D721Med (cell line): ENCODE data around the gene TCERG1L.

Source experiments
- DNase-seq: peaks from one replicate; pipeline ENCODE4 v3.0.0; 2011; ENCODE audit warnings: low spot score; ENCODE audit not compliant: insufficient read length
- FAIRE-seq: peaks from 2 replicates; lab custom pipeline; 2011; peaks lifted over from hg19 to GRCh38; lab: Jason Lieb, UNC
- TF ChIP-seq, protein P1 (sequence below): IDR thresholded peaks from 2 replicates; pipeline ENCODE4 v1.5.1; 2012; ENCODE audit warnings: mild to moderate bottlenecking, control low read depth; ENCODE audit not compliant: insufficient read depth; ENCODE audit errors: missing control alignments

TCERG1L gene

DNA sequence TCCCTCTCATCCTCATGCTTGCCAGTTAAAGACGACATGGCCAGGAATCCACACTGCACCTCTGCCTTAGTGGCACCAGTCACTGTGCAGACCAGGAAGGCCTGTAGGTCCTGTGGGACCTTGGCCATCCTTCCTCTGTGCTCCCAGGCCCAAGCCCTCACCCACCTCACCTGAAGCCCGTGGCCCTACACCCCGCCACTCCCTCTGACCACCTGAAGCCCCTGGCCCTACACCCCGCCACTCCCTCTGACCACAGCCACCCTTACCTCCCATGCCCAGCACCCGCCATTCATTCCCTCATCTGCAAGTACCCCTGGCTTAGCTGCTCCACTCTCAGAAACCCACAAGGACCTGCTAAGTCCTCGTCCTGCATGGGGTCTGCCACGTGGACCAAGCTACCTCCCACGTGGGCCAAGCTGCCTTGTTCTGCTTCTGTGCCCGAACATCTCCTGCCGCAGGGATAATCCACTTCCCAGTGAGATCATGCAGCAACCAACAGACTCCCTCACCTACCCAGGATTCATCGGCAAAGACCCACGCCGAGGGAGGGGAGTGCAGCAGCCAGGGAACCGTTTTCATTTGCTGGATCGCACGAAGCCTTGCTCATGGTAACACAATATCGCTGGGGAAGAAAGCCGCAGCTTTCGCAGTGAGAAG is 151.2 kb downstream of the TCERG1L start:
- no peak for FAIRE-seq
- TF ChIP-seq, protein P1, sequence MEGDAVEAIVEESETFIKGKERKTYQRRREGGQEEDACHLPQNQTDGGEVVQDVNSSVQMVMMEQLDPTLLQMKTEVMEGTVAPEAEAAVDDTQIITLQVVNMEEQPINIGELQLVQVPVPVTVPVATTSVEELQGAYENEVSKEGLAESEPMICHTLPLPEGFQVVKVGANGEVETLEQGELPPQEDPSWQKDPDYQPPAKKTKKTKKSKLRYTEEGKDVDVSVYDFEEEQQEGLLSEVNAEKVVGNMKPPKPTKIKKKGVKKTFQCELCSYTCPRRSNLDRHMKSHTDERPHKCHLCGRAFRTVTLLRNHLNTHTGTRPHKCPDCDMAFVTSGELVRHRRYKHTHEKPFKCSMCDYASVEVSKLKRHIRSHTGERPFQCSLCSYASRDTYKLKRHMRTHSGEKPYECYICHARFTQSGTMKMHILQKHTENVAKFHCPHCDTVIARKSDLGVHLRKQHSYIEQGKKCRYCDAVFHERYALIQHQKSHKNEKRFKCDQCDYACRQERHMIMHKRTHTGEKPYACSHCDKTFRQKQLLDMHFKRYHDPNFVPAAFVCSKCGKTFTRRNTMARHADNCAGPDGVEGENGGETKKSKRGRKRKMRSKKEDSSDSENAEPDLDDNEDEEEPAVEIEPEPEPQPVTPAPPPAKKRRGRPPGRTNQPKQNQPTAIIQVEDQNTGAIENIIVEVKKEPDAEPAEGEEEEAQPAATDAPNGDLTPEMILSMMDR: no peak
- DNase-seq: no peak

DNA sequence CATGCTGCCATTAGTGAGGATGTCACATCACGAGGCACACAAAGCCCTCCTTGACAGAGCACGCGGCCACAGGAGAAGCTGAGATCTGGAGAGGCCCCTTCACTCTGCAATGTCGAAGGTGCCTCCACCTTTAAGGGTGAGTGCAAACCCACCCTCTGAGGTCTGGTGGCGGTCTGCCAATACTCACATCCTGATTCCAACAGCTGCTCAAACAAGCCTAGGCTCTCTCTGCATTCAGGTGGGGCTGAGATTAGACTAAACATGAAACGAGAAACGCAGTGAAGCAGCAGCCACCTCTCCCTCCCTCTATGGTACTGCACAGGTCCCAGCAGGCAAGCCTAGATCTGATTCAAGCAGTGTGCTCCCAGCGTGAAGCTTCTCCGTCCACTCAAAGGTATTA is 151.8 kb downstream of the TCERG1L start:
- no peak for FAIRE-seq
- DNase-seq: no peak
- TF ChIP-seq, protein P1: no peak

DNA sequence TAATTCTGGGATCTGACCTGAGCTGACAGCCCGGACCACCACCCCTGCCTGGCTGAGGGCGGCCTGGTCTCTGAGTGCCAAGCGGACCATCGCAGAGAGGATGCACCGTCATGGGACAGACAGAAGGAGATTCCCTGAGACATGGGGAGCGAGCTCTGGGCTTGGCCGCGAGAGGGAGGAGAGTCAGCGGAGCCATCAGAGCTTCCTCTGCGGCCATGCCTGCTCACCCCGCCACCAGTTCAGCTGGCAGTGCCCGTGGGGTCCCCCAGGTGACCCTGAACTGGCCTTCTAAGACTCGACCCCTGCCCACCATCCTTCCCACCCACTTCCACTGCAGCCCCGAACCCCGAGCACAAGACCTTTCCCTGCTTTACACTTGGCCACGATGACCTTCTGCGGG is 152.8 kb downstream of the TCERG1L start:
- TF ChIP-seq, protein P1: no peak
- no peak for FAIRE-seq
- DNase-seq: no peak

DNA sequence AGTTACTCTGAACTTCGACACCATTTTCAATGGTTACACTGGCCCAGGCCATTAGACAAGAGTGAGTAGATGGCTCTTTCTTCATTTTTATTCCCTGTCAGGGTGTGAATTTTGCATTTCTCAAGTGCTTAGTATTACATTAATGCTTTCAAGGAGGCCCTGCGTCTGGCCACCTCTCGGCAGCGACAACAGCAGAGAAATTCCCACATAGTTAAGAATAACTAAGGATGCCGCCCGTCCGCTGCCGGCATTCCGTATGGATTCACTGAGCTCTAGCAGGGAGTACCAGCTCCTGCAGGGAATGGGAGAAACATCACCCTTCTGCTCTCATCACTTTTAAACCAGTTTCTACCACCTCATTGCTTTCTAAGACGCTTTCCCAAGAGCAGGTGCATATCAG is 153.6 kb downstream of the TCERG1L start:
- FAIRE-seq: no peak

DNA sequence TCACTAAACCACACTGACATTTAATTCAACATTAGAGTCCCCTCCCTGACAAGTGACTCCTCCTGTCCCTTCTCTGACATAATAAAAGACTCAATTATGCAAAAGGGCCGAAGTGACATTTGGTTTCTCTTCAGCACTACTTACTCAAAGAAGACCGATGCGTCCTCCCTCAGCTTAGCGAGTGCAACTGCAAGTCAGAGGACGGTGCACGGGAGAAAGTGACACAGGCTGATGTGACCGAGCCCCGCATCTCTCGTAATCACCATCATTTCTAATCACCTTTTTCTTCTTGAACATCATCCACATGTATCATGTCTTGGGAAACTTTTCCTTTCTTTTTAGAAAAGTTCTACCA is 155.7 kb downstream of the TCERG1L start:
- DNase-seq (no peak), FAIRE-seq (no peak)
- TF ChIP-seq, protein P1: no peak

More for the DNA sequence above, 153.6 kb downstream of the TCERG1L start:
- TF ChIP-seq, protein P1: no peak
- no peak for DNase-seq

DNA sequence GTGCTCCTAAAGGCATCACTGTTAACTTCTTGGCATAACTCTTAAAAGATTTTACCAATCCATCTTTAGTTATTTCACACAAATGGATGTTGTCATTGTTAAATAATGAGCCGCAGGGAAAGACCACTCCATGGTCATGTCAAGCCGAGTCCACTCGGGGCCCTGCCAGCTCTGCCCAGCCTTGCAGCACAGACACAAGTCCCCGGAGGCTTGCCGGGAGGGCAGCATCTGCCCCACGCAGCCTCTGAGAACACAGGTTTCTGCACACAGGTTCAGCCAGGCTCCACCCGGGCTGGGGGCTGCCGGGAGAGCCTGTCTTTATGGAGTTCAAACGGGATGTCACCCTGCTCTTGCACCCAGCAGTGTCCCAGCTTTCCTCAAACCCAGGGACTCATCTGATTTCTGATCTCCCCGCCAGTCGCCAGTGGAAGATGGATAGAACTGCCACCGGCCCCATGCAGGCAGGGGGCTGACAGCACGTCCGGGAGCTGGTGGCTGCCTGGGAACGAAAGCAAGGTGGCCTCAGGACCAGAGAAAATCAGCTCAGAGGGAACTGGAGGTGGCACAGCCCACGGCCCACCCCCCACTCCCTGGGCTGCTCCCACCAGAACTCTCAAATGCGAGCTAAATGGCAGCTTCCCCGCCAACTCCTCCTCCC is 156.2 kb downstream of the TCERG1L start:
- TF ChIP-seq, protein P1: no peak
- DNase-seq: no peak
- no peak for FAIRE-seq
